Activated CD8-positive, alpha-beta T cell treated with anti-CD3 and anti-CD28 coated beads, Interleukin-2, amount 10 ng/mL, durations not matched to agents 7 days and 5 days (primary cell): ENCODE results near the gene GRIA2. TPM values are rescaled to one million over a fixed set of nuclear protein-coding genes. Genes with fewer than 3 reads are reported as not detected.
A peak's percentile ranks its signal among the peaks of the same experiment; 100 is the strongest.
"Not testable (repeated sequence)": the region's sequence is repeated elsewhere in the genome, so short reads cannot be mapped to it uniquely, and the experiment has no call there.

Experiments used
- ATAC-seq: fragments of 150-1000 bp; cut with Tn5 transposase; one replicate; pipeline ENCODE4 v1.10.0; 2021; ENCODE audit warnings: moderate library complexity
- CTCF ChIA-PET: fragments of 350-600 bp; sonication (Branson Sonifier 250); formaldehyde crosslinking; loops from one replicate; lab custom pipeline; 2021; ENCODE audit warnings: antibody characterized with exemption; lab: Charles Lee
- POLR2A ChIA-PET: fragments of 350-600 bp; sonication (Branson Sonifier 250); formaldehyde crosslinking; loops from one replicate; lab custom pipeline; 2021; ENCODE audit warnings: antibody characterized with exemption; lab: Charles Lee
- DNase-seq: peaks from one replicate; pipeline ENCODE4 v3.0.0-alpha.2; 2020
- H3K27ac Mint-ChIP-seq: one replicate; pipeline ENCODE4 v1.8.0; 2021; ENCODE audit warnings: mild to moderate bottlenecking, mixed read lengths
- H3K27me3 Mint-ChIP-seq: one replicate; pipeline ENCODE4 v1.8.0; 2021; ENCODE audit warnings: low read depth, mixed read lengths
- H3K36me3 Mint-ChIP-seq: one replicate; pipeline ENCODE4 v1.8.0; 2021; ENCODE audit warnings: low read depth, mixed read lengths
- H3K4me1 Mint-ChIP-seq: one replicate; pipeline ENCODE4 v1.8.0; 2021; ENCODE audit warnings: low read depth, mixed read lengths
- H3K4me3 Mint-ChIP-seq: one replicate; pipeline ENCODE4 v1.8.0; 2021; ENCODE audit warnings: mild to moderate bottlenecking, mixed read lengths
- H3K9me3 Mint-ChIP-seq: one replicate; pipeline ENCODE4 v1.8.0; 2022; ENCODE audit warnings: mixed read lengths; ENCODE audit not compliant: insufficient read depth
- total RNA-seq, 2 experiments: library from RNA; stranded (reverse); gene quantifications; one replicate each; pipeline ENCODE4 v1.2.3, GENCODE V29; 2021

The GRIA2 gene
- not detected for total RNA-seq

DNA sequence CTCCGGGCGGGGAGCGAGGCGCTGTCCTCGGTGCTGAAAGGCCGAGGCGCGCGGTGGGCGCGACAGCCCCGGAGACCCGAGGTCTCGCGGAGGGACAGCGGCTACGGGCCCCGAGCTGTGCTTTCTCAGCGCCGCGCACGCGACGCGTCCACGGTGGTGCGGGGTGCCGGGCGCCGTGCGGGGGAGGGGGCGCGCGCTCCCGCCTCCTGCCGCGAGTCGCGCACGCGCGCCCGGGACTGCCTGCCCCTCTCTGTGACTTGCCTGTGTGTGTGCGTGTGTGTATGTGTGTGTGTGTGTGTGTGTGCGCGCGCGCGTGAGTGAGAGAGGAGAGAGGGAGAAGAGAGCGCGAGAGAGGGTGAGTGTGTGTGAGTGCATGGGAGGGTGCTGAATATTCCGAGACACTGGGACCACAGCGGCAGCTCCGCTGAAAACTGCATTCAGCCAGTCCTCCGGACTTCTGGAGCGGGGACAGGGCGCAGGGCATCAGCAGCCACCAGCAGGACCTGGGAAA, at the start of gene GRIA2:
Gene GRIA2, plus strand, starts transcription at position 358 of the 511 bp plus-strand sequence. CDS start 315 bp downstream, outside the sequence.
- H3K4me1 Mint-ChIP-seq = no peaks in the 10 kb centered on the region
- ChIA-PET POLR2A (no interaction called here), CTCF (no interaction called here)
- H3K9me3 Mint-ChIP-seq = peaks cover 9% of the 10 kb centered on the region
- peak; percentile 81 for ATAC-seq
- no peak within 1 kb of the TSS for H3K27ac Mint-ChIP-seq
- peak; percentile 51 for DNase-seq
- no peak within 1 kb of the TSS for H3K4me3 Mint-ChIP-seq
- peaks cover 18% of the 10 kb centered on the region for H3K27me3 Mint-ChIP-seq
- H3K36me3 Mint-ChIP-seq = peaks cover 1% of the 10 kb centered on the region

- Mint-ChIP-seq H3K4me1 (no peaks in the 10 kb centered on the region), H3K27me3 (no peaks in the 10 kb centered on the region), H3K9me3 (no peaks in the 10 kb centered on the region), H3K27ac (no peak overlapping the region), H3K4me3 (no peak overlapping the region), H3K36me3 (no peaks in the 10 kb centered on the region)
- ChIA-PET POLR2A (no interaction called here), CTCF (no interaction called here)
- ATAC-seq = no peak
- no peak for DNase-seq
Observed at GRCh38 chr4:157172011-157172410, 48.5 kb upstream of the GRIA2 start.

DNA sequence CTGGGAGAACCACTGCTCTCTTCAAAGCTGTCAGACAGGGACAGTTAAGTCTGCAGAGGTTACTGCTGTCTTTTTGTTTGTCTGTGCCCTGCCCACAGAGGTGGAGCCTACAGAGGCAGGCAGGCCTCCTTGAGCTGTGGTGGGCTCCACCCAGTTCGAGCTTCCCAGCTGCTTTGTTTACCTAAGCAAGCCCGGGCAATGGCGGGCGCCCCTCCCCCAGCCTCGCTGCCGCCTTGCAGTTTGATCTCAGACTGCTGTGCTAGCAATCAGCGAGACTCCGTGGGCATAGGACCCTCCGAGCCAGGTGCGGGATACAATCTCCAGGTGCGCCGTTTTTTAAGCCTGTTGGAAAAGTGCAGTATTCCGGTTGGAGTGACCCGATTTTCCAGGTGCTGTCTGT, 40.3 kb upstream of the GRIA2 start:
- CTCF ChIA-PET, H3K27me3 Mint-ChIP-seq, DNase-seq, H3K36me3 Mint-ChIP-seq, H3K4me3 Mint-ChIP-seq, POLR2A ChIA-PET, H3K9me3 Mint-ChIP-seq, ATAC-seq, H3K27ac Mint-ChIP-seq, H3K4me1 Mint-ChIP-seq: not testable (repeated sequence)

GRCh38 chr4:157184300-157184699, 36.2 kb upstream of the GRIA2 start:
- DNase-seq (no peak), ATAC-seq (no peak)
- Mint-ChIP-seq H3K4me1 (no peaks in the 10 kb centered on the region), H3K9me3 (peaks cover 7% of the 10 kb centered on the region), H3K36me3 (no peaks in the 10 kb centered on the region), H3K27me3 (no peaks in the 10 kb centered on the region), H3K4me3 (no peak overlapping the region), H3K27ac (no peak overlapping the region)
- ChIA-PET CTCF (no interaction called here), POLR2A (no interaction called here)

DNA sequence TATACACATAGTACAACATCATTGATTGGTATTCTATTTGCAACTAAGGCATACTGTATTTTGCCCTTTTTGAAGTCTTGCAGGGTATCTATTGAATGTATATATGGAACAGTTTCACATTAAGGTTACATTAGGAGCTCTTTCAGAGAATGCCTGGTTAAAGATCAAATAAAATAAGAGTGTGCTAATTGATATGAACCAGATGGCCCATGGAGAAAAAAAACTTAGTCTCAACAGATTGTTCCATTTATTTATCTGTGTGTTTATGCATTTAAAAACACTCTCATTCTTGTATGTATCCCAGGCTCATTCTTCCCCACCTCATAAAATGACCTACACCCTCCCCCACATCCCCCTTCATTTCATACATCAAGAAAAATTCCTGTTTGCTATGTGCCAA, 35.2 kb upstream of the GRIA2 start:
- ATAC-seq (no peak), DNase-seq (no peak)
- H3K27me3 Mint-ChIP-seq = no peaks in the 10 kb centered on the region
- H3K4me3 Mint-ChIP-seq = no peak overlapping the region
- H3K4me1 Mint-ChIP-seq = no peaks in the 10 kb centered on the region
- H3K36me3 Mint-ChIP-seq = no peaks in the 10 kb centered on the region
- POLR2A ChIA-PET = no interaction called here
- no peak overlapping the region for H3K27ac Mint-ChIP-seq
- H3K9me3 Mint-ChIP-seq = peaks cover 7% of the 10 kb centered on the region
- CTCF ChIA-PET = no interaction called here

- no peak for ATAC-seq
- CTCF ChIA-PET = no interaction called here
- no peaks in the 10 kb centered on the region for H3K9me3 Mint-ChIP-seq
- no peaks in the 10 kb centered on the region for H3K36me3 Mint-ChIP-seq
- H3K27ac Mint-ChIP-seq = no peak overlapping the region
- POLR2A ChIA-PET = no interaction called here
- H3K27me3 Mint-ChIP-seq = no peaks in the 10 kb centered on the region
- H3K4me1 Mint-ChIP-seq = no peaks in the 10 kb centered on the region
- DNase-seq = no peak
- H3K4me3 Mint-ChIP-seq = no peak overlapping the region
Observed at GRCh38 chr4:157195374-157195773, 25.2 kb upstream of the GRIA2 start.

- ChIA-PET CTCF (no interaction called here), POLR2A (no interaction called here)
- Mint-ChIP-seq H3K4me3 (no peak overlapping the region), H3K4me1 (no peaks in the 10 kb centered on the region), H3K27ac (no peak overlapping the region), H3K27me3 (no peaks in the 10 kb centered on the region), H3K36me3 (no peaks in the 10 kb centered on the region), H3K9me3 (no peaks in the 10 kb centered on the region)
- no peak for ATAC-seq
- no peak for DNase-seq
Observed at GRCh38 chr4:157196046-157196445, 24.5 kb upstream of the GRIA2 start.

GRCh38 chr4:157204634-157205244, 15.8 kb upstream of the GRIA2 start:
- no peaks in the 10 kb centered on the region for H3K36me3 Mint-ChIP-seq
- CTCF ChIA-PET = no interaction called here
- no peak overlapping the region for H3K4me3 Mint-ChIP-seq
- H3K27me3 Mint-ChIP-seq = no peaks in the 10 kb centered on the region
- H3K4me1 Mint-ChIP-seq = no peaks in the 10 kb centered on the region
- POLR2A ChIA-PET = no interaction called here
- ATAC-seq = no peak
- peak; percentile 24 for DNase-seq
- H3K9me3 Mint-ChIP-seq = no peaks in the 10 kb centered on the region
- H3K27ac Mint-ChIP-seq = no peak overlapping the region

GRCh38 chr4:157217708-157218107, 2.8 kb upstream of the GRIA2 start:
- ChIA-PET POLR2A (no interaction called here), CTCF (no interaction called here)
- ATAC-seq (no peak), DNase-seq (no peak)
- H3K4me1 Mint-ChIP-seq = no peaks in the 10 kb centered on the region
- no peak overlapping the region for H3K27ac Mint-ChIP-seq
- H3K36me3 Mint-ChIP-seq = peaks cover 1% of the 10 kb centered on the region
- H3K27me3 Mint-ChIP-seq = peaks cover 13% of the 10 kb centered on the region
- H3K4me3 Mint-ChIP-seq = no peak overlapping the region
- H3K9me3 Mint-ChIP-seq = peaks cover 3% of the 10 kb centered on the region

DNA sequence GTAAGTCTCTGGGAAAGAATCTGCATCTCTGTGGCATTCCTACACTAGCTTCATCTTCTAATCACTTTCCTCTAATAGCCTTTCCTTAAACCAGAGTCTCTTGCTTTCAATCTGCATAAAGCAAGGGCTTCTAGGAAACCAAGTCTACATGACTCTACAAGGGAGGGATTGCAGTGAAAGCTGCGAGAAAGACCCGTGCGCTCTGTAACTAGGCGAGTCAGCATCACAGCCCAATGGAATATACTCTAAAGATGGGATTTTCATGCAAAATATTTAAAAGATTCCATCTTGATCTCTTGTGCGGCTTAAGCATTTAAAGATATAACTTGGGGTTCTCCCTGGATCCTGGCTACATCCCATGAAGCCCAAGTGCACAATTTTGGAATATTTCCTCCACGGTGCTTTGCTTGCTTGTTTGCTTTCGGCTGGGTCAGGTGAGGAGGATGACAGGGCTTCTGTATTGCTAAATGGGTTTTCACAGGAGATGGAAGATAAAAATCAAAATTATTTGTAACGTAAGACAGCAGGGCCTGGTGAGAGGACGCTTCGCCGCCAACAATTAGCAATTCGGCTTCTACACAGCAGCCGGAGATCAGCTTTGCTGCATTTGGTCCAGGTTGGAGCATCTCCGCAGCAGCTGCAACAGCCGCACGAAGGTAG, 687 bp upstream of the GRIA2 start:
- CTCF ChIA-PET = no interaction called here
- H3K27me3 Mint-ChIP-seq = peaks cover 18% of the 10 kb centered on the region

GRCh38 chr4:157221426-157221894, 932 bp downstream of the GRIA2 start:
- DNase-seq (no peak), ATAC-seq (no peak)
- no peak overlapping the region for H3K27ac Mint-ChIP-seq
- ChIA-PET CTCF (no interaction called here), POLR2A (no interaction called here)
- H3K4me3 Mint-ChIP-seq = no peak overlapping the region
- no peaks in the 10 kb centered on the region for H3K4me1 Mint-ChIP-seq
- peaks cover 9% of the 10 kb centered on the region for H3K9me3 Mint-ChIP-seq
- H3K36me3 Mint-ChIP-seq = peaks cover 1% of the 10 kb centered on the region
- peaks cover 18% of the 10 kb centered on the region for H3K27me3 Mint-ChIP-seq

More for the DNA sequence above, 687 bp upstream of the GRIA2 start:
- Mint-ChIP-seq H3K36me3 (peaks cover 1% of the 10 kb centered on the region), H3K4me3 (no peak overlapping the region), H3K4me1 (no peaks in the 10 kb centered on the region), H3K9me3 (peaks cover 9% of the 10 kb centered on the region), H3K27ac (no peak overlapping the region)
- POLR2A ChIA-PET = no interaction called here
- ATAC-seq = no peak
- no peak for DNase-seq

DNA sequence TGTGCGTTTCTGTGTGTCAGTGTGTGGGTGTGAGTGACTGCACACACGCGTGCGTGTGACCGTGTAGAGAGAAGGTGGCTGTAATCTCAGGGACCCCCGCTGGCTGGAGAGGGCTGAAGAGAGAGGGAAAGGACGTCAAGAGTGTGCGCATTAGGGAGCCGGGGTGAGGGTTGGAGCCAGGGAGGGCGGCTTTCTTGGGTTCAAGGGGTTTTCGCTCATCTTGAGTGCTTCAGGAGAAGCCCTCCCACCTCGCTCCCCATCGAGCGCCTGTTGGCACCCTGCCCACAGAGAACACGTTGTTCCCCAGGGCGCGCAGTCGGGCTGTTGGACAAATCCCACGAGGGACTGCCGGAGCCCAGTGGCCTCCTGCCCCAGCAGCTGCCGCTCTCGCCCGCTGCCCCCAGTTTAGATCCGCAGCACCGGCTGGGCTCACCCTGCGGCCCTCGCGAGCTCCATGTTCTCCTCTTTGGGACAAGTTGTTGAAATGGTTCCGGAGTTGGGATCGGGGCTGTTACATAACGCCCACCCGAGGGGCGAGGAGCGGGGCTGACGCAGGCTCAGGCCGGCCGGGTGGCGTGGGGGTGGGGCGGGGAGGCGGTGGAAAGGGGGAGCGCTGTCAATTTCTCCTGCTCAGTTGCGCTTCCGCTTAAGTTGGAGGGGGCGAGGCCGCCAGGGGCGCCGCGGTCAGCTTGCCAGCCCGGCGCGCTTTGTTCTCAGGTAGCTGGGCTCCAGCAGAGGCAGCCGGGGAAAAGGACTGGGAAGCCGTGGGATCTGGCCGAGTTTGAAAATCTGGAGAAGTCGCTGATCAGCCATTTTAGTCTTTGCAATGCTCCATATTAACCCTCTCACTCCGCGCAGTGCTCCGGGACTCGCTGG, 1.6 kb downstream of the GRIA2 start:
- Mint-ChIP-seq H3K4me1 (no peaks in the 10 kb centered on the region), H3K27ac (no peak overlapping the region), H3K27me3 (peaks cover 18% of the 10 kb centered on the region), H3K36me3 (peaks cover 1% of the 10 kb centered on the region), H3K9me3 (peaks cover 9% of the 10 kb centered on the region), H3K4me3 (no peak overlapping the region)
- CTCF ChIA-PET = no interaction called here
- ATAC-seq (no peak), DNase-seq (no peak)
- POLR2A ChIA-PET = no interaction called here
